GM18868 (cell line): ENCODE measurements around the gene TTLL8.
"Not testable (repeated sequence)": the region's sequence is repeated elsewhere in the genome, so short reads cannot be mapped to it uniquely, and the experiment has no call there.

Experiments
- ATAC-seq: cut with Tn5 transposase; IDR thresholded peaks from one replicate; pipeline ENCODE4 v1.9.1; 2021; ENCODE audit warnings: mild to moderate bottlenecking, moderate library complexity; ENCODE audit not compliant: unreplicated experiment

TTLL8 gene

DNA sequence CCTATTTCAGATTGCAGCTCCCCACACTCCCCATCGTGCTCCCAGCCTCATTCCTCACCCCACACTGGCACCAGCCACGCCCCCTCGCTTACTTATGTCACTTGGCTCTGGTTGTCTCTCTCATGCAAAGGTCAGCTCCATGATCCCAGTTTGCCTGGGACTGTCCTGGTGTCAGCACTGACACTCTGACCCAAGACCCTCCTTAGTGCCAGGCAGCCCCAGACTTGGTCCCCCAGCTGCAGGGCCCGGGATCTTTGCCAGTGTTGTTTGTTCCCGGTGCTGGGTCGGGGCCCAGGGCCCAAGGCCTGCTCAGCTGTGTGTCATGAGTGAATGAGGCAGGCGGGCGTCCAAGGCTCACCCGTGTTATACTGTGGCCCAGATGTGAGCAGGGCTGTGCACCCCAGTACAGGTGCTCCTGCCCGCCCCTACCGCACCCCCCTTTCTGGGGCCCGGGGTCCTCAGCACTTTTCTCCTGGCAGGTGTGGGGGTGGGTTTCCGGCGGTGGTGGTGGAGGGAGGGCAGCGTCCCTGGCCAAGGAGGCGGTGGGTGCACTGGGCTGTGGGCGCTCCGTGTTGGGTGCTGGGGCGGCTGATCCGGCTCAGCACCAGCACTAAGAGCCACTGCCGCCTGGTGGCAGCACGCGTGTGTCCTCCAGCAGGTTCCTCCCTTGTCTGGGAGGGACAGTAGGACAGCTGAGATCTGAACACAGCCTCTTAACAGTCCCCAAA, 65.0 kb downstream of the TTLL8 start:
- no peak for ATAC-seq

DNA sequence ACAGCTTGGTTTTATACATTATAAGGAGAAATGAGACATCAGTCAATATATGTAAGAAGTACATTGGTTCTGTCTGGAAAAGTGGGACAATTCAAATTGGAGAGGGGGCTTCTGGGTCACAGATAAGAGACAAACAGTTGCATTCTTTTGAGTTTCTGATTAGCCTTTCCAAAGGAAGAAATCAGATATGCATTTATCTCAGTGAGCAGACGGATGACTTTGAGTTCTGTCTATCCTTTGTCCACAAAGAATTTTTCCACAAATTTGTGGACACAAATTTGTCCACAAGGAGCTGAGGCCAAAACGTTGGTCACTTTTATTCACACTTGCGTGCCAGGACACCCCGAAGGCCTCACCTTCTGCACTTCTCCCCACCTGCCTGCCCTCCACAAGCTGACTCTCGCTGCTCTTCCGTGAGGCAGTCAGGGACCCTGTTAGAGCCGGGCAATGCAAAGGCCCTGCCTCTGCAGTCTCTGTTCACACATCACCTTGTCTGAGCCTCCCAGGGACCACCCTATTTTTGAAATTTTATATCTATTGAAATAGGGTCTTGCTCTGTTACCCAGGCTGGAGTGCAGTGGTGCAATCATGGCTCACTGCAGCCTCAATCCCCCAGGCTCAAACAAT, 66.1 kb downstream of the TTLL8 start:
- ATAC-seq, result no peak

DNA sequence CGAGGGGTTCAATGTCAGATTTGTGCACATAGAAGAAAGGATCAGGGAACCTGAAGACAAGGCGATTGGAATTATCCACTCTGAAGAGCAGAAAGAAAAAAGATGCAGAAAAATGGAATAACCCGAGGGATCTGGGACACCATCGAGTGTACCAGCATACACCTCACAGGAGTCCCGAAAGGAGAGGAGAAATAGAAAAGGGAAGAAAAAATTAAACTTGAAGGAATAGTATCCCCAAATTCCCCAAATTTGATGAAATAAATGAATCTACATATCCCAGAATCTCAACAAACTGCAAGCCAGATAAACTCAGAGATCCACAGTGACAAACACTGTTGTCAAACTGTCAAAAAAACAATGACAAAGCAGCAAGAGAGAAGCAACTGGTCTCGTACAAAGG, 66.9 kb downstream of the TTLL8 start:
- ATAC-seq, result no peak

DNA sequence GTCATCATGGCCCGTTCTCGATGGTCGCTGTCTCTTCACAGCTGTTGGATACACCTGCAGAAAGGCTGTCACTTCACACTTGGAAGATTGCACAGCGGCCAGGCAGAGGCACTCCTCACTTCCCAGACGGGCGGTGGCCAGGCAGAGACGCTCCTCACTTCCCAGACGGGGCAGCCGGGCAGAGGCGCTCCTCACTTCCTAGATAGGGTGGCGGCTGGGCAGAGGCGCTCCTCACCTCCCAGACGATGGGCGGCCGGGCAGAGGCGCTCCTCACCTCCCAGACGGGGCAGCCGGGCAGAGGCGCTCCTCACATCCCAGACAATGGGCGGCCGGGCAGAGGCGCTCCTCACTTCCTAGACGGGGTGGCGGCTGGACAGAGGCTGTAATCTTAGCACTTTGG, 68.3 kb downstream of the TTLL8 start:
- ATAC-seq, result not testable (repeated sequence)

DNA sequence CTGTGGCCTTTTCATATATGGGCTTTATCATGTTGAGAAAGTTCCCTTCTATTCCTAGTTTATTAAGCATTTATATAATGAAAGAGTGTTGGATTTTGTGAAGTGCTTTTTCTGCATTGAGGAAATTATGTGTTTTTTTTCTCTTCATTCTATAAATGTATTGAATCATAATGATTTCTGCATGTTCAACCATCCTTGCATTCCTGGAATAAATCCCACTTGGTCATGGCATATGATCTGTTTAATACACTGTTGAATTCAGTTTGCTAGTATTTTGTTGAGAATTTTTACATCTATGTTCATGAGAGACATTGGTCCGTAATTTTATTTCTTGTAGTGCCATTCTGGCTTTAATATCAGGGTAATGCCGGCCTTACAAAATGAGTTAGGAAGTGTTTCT, 71.8 kb downstream of the TTLL8 start:
- ATAC-seq, result no peak

DNA sequence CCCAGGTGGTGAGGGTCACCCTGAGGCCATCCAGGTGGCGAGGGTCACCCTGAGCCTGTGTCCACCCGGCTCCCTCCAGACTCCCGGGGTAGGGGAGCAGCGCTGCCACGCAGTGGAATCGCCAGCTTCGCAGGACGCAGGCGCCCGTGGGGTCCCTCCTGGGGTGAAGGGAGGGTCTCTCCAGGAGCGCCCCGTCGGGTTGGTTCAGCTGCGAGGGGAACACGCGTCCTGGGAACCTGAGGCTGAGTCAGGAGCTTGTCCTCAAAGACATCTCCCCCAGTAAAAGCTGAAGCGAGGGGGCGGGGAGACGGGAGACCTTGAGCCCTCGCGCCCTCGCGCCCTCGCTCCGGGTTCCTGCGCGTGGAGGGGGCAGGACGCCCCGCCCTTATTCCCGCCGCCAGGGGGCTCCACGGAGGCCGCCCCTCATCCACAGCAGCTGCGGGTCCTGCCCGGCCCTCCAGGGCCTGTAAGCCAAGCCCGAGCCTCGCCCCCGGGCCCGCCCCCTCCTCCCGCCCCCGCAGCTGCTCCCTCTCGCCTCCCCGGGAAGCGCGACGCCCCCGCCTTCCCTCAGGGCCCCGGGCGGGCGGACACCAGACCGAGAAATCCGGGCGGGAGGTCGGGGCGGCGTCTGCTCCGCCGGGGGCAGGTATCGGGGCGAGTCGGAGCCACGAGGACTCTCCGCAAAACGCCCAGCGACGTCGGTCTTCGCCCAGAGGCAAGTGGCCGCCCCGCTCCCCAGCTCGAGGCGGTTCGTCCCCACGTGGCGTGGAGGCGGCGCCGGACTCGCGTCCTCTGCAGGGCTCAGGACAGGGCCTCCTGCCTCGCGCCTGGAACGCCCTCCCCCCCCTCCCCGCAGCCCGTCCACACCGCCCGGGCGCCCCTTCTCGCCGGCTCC, 74.7 kb downstream of the TTLL8 start:
- ATAC-seq, result no peak

DNA sequence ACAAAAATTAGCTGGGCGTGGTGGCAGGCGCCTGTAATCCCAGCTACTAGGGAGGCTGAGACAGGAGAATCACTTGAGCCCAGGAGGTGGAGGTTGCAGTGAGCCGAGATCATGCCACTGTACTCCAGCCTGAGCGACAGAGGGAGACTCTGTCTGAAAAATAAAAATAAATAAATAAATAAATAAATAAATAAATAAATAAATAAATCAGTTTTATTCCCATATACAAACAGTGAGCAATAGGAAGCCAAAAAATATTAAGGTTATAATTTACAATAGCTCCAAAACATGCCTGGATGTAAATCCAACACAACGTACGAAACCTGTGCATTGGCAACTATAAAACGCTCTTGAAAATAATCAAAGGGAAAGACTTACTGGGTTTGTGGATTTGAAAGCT, 76.3 kb downstream of the TTLL8 start:
- ATAC-seq, result not testable (repeated sequence)

DNA sequence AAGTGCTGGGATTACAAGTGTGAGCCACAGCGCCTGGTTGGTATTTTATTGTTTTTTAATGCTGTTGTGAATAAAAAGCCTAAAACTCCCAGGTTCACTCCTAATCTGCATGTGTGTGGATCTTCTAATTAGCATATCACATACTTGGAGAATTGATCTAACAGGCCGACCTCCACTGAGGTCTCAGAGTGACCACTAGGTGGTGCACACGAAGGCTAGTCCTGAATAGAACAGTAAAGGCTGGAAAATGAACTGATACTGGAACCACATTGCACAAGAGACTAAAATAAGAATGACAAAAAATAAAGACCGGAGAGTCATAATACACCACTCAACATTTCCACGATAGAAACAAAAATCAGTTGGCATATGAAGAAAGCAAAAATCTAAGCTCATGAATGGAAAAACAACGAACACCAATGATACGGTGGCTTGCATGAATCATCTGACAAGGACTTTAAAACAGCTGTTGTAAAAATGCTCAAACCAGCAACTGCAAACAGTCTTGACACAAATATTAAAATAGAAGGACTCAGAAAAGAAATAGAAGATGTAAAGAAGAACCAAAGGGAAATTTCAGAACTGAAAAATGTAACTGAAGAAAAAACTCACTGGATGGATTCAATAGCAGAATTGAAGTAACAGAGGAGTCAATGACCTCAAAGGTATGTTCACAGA, 78.4 kb downstream of the TTLL8 start:
- no peak for ATAC-seq

DNA sequence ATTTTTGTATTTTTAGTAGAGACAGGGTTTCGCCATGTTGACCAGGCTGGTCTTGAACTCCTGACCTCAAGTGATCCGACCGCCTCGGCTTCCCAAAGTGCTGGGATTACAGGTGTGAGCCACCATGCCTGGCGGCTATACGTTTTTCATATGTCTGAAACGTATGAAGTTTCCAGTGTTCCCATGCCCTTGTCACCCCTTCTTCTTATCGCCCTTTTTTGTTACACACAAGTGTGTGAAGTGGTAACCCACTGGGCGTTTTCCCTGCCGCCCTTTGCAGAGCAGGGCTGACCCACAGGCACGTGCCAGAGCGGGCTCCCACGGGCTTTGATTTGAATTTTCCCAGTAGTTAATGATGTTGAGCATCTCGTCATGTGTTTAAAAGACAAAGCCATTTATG, 80.5 kb downstream of the TTLL8 start:
- no peak for ATAC-seq

DNA sequence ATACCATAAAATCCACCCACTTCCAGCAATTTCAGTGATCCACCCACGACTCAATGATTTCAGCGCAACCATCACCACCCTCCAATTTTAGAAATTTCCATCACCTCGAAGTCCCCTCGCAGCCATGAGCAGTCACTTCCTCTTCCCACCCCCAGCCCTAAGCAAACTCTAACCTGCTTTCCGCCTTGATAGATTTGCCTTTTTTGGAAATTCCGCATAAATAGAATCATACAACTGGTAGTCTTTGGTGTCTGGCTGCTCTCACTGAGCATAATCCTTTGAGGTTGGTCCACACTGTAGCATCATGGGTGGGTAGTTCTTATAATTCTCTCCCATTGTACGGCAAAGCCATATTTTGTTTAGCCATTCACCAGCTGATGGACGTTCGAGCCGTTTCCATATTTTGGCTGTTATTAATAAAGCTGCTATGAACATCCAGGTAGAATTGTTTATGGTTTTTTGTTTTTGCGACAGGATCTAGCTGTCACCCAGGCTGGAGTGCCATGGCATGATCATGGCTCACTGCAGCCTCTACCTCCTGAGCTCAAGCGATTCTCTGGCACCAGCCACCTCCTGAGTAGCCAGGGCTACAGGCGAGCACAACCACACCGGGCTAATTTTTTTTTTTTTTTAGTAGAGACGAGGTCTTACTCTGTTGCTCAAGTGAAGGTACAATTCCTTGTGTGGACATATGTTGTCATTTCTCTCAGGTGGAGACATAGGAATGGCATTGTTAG, 81.5 kb downstream of the TTLL8 start:
- no peak for ATAC-seq

DNA sequence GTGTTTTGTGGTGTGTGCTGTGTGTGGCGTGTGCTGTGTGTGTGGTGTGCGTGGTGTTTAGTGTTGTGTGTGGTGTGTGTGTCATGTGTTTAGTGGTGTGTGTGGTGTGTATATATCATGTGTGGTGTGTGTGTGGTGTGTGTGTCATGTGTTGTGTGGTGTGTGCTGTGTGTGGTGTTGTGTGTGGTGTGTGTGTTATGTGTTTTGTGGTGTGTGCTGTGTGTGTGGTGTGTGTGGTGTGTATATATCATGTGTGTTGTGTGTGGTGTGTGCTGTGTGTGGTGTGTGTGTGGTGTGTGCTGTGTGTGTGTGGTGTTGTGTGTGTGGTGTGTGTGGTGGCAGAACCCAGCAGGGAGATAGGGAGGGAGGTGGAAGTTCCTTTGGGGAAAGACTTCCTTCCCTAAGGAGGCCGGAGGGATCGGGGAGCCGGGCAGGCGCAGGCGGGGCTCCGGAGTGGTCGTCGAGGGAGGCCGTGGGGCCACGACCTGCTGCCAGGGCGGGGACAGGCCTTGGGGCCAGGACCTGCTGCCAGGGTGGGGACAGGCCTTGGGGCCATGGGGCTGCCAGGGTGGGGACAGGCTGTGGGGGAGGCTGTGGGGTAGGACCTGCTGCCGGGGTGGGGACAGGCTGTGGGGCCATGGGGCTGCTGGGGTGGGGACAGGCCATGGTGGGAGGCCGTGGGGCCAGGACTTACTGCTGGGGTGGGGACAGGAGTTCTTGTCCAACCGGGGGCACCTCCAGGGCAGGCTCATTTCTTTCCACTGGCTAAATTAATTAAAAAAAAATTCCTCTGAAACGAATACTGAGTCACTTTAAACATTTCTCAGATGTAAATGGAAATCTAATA, 82.3 kb downstream of the TTLL8 start:
- ATAC-seq, result no peak

DNA sequence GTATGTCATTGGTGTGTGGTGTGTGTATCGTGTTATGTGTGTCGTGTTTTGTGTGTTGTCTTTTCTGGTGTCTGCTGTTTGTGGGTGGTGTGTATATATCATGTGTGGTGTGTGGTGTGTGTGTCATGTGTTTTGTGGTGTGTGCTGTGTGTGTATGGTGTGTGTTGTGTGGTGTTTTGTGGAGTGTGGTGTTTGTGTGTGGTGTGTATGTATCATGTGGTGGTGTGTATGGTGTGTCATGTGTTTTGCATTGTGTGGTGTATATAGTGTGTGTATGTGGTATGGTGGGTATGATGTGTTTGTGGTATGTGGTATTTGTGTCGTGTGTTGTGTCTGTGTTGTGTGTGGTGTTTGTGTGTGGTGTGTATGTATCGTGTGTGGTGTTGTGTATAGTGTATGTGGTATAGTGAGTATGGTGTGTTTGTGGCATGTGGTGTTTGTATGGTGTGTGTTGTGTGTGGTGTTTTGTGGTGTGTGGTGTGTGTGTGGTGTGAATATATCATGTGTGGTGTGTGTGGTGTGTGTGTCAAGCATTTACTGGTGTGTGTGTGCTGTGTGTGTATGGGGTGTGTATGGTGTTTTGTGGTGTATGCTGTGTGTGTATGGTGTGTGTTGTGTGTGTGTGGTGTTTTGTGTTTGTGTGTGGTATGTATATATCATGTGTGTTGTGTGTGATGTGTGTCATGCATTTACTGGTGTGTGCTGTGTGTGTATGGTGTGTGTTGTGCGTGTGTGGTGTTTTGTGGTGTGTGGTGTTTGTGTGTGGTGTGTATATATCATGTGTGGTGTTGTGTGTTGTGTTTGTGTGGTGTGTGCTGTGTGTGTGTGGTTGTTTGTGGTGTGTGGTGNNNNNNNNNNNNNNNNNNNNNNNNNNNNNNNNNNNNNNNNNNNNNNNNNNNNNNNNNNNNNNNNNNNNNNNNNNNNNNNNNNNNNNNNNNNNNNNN, 84.8 kb downstream of the TTLL8 start:
- ATAC-seq, result no peak

DNA sequence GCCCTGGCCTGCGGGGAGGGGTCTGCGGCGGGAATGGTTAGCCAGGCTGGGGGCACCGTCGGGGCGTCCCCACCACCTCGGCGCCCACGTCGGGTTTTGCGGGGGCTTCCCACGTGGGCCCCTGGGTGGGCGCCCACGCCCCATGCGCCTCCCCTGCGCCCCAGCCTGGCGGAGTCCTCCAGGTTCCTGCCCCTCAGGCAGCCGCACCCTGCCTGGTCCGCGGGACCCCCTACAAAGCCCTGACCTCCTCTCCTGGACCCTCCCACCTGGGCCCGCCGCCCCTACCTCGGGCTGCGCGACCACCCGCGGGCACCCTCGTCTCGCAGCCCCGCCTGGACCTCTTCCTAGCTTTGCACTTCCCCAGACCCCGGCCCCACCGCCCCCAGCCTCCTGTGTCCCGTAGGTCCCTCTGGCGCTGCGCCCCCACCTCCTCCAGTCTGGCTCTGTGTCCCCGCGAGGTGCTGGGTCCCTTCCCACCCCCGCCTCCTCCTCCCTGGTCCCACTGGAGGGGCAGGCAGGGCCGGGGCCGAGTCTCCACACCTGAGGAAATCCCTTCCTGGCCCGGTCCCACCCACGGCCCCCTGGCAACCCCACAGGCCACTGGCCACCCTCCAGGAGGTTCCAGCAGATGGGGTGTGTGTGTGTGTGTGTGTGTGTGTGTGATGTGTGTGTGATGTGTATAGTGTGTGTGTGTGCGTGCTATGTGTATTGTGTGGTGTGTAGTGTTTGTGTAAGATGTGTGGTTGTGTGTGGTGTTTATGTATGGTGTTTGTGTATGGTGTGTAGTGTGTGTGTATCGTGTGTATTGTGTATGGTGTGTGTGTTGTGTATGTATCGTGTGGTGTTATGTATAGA, 85.7 kb downstream of the TTLL8 start:
- no peak for ATAC-seq

DNA sequence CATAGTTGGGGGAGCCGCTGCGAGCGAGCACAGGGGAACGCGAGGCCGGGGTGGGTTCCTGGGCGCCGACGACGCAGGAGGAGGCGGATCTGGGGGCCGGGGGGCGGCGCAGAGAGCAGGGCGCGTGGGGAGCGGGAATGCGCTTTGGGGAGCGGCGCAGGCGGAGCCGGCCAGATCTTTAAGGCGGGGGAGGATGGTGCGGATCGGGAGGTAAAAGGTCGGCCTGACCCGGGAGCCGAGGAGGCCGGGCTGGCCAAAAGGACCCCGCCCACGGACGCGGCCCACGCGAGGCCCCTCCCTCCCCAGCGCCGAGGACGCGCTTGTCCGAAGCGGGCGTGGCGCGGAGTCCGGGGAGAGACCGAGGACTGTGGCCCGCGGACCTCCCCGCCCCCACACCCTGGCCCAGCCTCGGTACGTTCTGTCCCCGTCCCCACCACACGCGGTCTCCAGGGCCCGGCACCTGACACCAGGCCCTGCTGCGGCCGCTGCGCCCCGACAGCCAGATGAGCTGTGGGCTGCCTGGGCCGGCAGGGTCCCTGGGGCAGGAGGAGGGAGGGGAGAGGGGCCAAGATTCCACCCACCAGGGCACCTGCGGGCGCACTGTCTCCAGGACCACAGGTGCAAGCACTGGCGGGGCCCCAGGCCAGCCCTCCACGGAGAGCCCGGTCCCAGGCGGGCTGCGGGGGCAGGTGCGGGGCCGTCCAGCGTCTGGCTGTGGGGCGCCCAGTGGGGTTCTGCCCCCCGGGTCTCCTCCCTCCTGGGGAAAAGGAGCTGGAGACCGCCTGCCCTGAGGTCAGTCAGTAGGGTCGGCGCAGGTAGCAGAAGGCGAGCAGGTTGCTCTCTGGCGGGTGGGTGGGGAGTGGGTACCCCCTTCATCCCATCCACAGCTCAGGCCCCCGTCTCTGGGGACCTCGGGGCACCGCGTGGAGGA, 86.6 kb downstream of the TTLL8 start:
- ATAC-seq, result peak; percentile 20

DNA sequence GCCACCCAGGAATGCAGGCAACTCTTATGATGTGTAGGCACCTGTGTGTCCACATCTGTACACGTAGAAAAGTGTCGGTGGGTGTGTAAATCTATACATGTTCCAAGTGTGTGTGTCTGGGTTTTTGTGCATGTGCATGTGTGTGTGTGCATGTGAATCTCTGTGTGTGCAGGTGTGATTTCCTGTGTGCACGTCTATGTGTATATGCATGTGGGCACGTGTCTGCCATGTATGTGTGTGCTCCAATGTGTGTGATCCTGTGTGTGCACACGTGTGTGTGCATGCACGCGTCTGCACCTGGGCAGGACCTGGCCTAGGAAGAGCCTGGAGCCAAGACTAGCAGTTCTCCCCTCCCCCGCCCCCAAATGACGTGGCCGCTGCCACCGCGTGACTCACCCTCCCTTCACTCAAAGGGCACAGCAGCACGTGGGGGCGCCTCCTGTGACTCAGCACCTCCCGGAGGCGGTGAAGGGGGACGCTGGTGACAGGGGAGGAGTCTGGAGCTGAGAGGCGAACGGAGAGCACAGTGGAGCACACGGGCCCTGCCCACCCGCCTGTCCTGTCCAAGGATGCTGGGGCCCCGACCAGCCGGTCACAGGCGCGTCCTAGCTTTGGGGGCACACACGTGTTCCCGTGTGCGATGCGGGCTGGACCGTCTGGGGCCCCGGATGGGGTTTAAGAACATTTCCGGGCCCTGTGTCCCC, 87.4 kb downstream of the TTLL8 start:
- peak; percentile 78 for ATAC-seq
